Measurements from ENCODE around the gene RSU1. TPM values are rescaled to one million over a fixed set of nuclear protein-coding genes. Genes with fewer than 3 reads are reported as not detected.

Gene RSU1
- total RNA-seq (28.5 and 46.9 TPM in 2 replicates), polyA plus RNA-seq (229 and 252 TPM in 2 replicates), polyA minus RNA-seq (ENCODE audit: low replicate concordance) (48.3 and 51.1 TPM in 2 replicates)
- polyA plus RNA-seq (2012): 115 and 137 TPM in 2 replicates

- H4K20me1 ChIP-seq (ENCODE audit: control insufficient read depth, extremely low read depth, insufficient read depth, low read length): no peaks in the 10 kb centered on the region
- peak within 1 kb of the TSS; percentile 79 for H3K27ac ChIP-seq (ENCODE audit: insufficient read depth, low read length)
- TF ChIP-seq EZH2 (IDR thresholded peaks at IDR 0.05; ENCODE audit: low read length, missing control alignments) (no peak), CTCF (conservative IDR thresholded peaks at IDR 0.05 in 1 of 2, IDR thresholded peaks at IDR 0.05 in 1 of 2; ENCODE audit: low read depth in 1 of 2, low read length in 2 of 2) (no peak)
- peaks cover 40% of the 10 kb centered on the region for H3K79me2 ChIP-seq (ENCODE audit: control insufficient read depth, insufficient read depth, low read length)
- peak within 1 kb of the TSS; percentile 71 for H3K9ac ChIP-seq (ENCODE audit: insufficient read depth, low read length)
- H3K4me1 ChIP-seq (ENCODE audit: control insufficient read depth, extremely low read depth, insufficient read depth, low read length): peaks cover 7% of the 10 kb centered on the region
- peak within 1 kb of the TSS; percentile 99 for H3K4me2 ChIP-seq (ENCODE audit: extremely low read depth, insufficient read depth, low read length)
- H3K9me3 ChIP-seq (ENCODE audit: control insufficient read depth, insufficient read depth, low read depth, low read length): no peaks in the 10 kb centered on the region
- peaks cover 3% of the 10 kb centered on the region for H3K36me3 ChIP-seq (ENCODE audit: control insufficient read depth, insufficient read depth, low read length)
- DNase-seq (ENCODE audit: low read depth in 2 of 2): peak; percentile 99 to 100
- H3K4me3 ChIP-seq (replicated peaks in 1 of 4; ENCODE audit: control extremely low read depth in 1 of 4, insufficient read depth in 1 of 4, low read depth in 3 of 4, low read length in 4 of 4): peak within 1 kb of the TSS; percentile 76 to 89 (median 86)
- H2AFZ ChIP-seq (ENCODE audit: low read length): peak within 1 kb of the TSS; percentile 94
- H3K27me3 ChIP-seq (ENCODE audit: control insufficient read depth, insufficient read depth, low read length): no peaks in the 10 kb centered on the region
Measured at GRCh38 chr10:16817125-16818019, at the start of gene RSU1. Gene RSU1, minus strand, starts transcription at chr10:16817424. Its CDS starts 343 bp downstream, at chr10:16817081.

- H3K4me1 ChIP-seq (ENCODE audit: control insufficient read depth, extremely low read depth, insufficient read depth, low read length): no peaks in the 10 kb centered on the region
- no peaks in the 10 kb centered on the region for H3K9me3 ChIP-seq (ENCODE audit: control insufficient read depth, insufficient read depth, low read depth, low read length)
- no peak for DNase-seq (ENCODE audit: low read depth in 2 of 2)
- no peaks in the 10 kb centered on the region for H3K79me2 ChIP-seq (ENCODE audit: control insufficient read depth, insufficient read depth, low read length)
- no peak overlapping the region for H3K4me3 ChIP-seq (replicated peaks in 1 of 4; ENCODE audit: control extremely low read depth in 1 of 4, insufficient read depth in 1 of 4, low read depth in 3 of 4, low read length in 4 of 4)
- H3K36me3 ChIP-seq (ENCODE audit: control insufficient read depth, insufficient read depth, low read length): no peaks in the 10 kb centered on the region
- no peak overlapping the region for H3K27ac ChIP-seq (ENCODE audit: insufficient read depth, low read length)
- H3K27me3 ChIP-seq (ENCODE audit: control insufficient read depth, insufficient read depth, low read length): no peaks in the 10 kb centered on the region
- no peak overlapping the region for H3K9ac ChIP-seq (ENCODE audit: insufficient read depth, low read length)
- TF ChIP-seq EZH2 (IDR thresholded peaks at IDR 0.05; ENCODE audit: low read length, missing control alignments) (no peak), CTCF (conservative IDR thresholded peaks at IDR 0.05 in 1 of 2, IDR thresholded peaks at IDR 0.05 in 1 of 2; ENCODE audit: low read depth in 1 of 2, low read length in 2 of 2) (no peak)
- H2AFZ ChIP-seq (ENCODE audit: low read length): no peak overlapping the region
- no peak overlapping the region for H3K4me2 ChIP-seq (ENCODE audit: extremely low read depth, insufficient read depth, low read length)
- H4K20me1 ChIP-seq (ENCODE audit: control insufficient read depth, extremely low read depth, insufficient read depth, low read length): no peaks in the 10 kb centered on the region
Measured at GRCh38 chr10:16866541-16867275, 49.5 kb upstream of the RSU1 start.

GRCh38 chr10:16865766-16866165 lies 48.5 kb upstream of the RSU1 start:
- no peak for DNase-seq (ENCODE audit: low read depth in 2 of 2)
- Histone ChIP-seq H3K4me1 (ENCODE audit: control insufficient read depth, extremely low read depth, insufficient read depth, low read length) (no peaks in the 10 kb centered on the region), H3K27me3 (ENCODE audit: control insufficient read depth, insufficient read depth, low read length) (no peaks in the 10 kb centered on the region), H3K4me2 (ENCODE audit: extremely low read depth, insufficient read depth, low read length) (no peak overlapping the region), H4K20me1 (ENCODE audit: control insufficient read depth, extremely low read depth, insufficient read depth, low read length) (no peaks in the 10 kb centered on the region), H3K79me2 (ENCODE audit: control insufficient read depth, insufficient read depth, low read length) (no peaks in the 10 kb centered on the region), H3K27ac (ENCODE audit: insufficient read depth, low read length) (no peak overlapping the region), H3K9ac (ENCODE audit: insufficient read depth, low read length) (no peak overlapping the region), H3K36me3 (ENCODE audit: control insufficient read depth, insufficient read depth, low read length) (no peaks in the 10 kb centered on the region), H3K4me3 (replicated peaks in 1 of 4; ENCODE audit: control extremely low read depth in 1 of 4, insufficient read depth in 1 of 4, low read depth in 3 of 4, low read length in 4 of 4) (no peak overlapping the region), H2AFZ (ENCODE audit: low read length) (no peak overlapping the region), H3K9me3 (ENCODE audit: control insufficient read depth, insufficient read depth, low read depth, low read length) (no peaks in the 10 kb centered on the region)
- no peak for TF ChIP-seq CTCF (conservative IDR thresholded peaks at IDR 0.05 in 1 of 2, IDR thresholded peaks at IDR 0.05 in 1 of 2; ENCODE audit: low read depth in 1 of 2, low read length in 2 of 2)
- no peak for TF ChIP-seq EZH2 (IDR thresholded peaks at IDR 0.05; ENCODE audit: low read length, missing control alignments)
